Stromal cell of bone marrow (primary cell): ENCODE data around the gene ANKDD1A.

Experiments used
- DNase-seq: peaks from one replicate; pipeline ENCODE4 v3.0.0-alpha.2; 2012; ENCODE audit warnings: low read depth

Gene ANKDD1A

DNA sequence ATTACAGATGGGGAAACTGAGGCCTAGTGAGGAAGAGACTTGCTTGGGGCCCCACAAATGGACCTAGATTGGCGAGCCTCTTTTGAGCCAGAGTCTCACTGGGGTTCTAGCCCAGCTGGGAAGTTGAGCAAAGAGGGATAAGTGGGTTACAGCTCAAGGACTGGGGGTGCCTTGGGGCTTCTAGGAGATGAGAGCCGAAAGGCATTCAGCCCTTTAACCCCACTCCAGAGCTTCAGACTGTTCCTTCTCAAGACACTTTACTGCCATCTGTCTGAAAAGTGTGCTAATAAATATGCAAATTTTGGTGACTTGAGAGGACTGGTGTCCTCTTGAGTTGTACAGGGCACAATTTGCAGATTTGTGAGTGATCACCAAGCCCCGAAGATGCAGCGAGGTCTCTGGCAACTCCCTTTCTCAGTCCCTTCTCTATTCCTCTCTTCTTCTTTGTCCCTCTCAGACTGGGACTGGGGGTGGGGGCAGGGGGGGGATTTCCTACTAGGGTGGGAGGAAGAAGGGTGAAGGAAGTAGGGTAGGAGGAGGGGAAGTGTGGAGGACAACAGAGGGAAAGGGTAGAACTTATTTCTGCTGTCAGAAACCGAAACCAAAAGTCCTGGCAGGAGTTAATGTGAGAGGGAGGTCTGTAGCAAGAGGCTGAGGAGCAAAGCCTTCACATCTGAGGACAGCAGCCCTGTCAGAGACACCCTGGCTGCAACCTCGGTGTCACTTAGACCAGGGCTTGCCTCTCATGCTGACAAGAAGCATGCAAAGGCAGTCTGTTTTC, 16.2 kb upstream of the ANKDD1A start:
- no peak for DNase-seq

- no peak for DNase-seq
These were observed 15.2 kb upstream of the ANKDD1A start for GRCh38 chr15:64896371-64897069.

GRCh38 chr15:64897345-64897985, 14.2 kb upstream of the ANKDD1A start:
- DNase-seq, result peak; percentile 48

DNA sequence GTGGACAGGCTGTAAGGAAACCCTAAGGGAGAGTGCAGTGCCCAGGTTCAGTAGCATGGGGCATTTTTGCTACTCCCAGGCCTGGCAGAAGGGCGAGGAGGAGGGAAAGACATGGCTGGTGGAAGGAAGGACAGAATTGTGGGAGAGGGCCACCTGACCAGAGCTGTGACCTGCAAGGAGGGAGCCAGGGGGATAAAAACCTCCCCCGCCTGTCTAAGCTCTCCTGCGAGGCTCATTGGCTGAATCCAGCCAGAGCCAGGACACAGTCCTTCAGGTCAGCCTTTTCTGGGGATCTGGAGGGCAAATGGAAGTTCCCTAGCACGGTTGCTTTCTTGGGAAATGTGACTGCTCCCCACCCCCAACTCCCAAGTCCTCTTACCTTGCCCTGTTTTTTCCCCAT, 13.3 kb upstream of the ANKDD1A start:
- no peak for DNase-seq

- DNase-seq, result no peak
These were observed 10.6 kb upstream of the ANKDD1A start for GRCh38 chr15:64901141-64901540.

DNA sequence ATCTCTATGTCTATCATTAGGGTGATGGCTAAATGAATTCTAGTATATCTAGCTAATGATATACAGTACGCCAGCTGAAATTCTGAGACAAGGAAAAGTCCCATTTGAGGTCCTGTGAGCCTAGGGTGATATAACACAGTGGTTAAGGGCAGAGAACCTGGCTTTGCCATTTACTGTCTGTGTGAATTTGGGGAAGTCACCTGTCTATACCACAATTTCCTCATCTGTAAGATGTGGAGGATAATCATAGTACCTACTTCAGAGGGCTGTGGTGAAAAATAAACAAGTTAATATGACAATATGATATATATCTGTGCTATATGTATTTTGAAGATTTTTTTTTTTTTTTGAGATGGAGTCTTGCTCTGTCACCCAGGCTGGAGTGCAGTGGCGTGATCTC, 9.8 kb upstream of the ANKDD1A start:
- no peak for DNase-seq

DNA sequence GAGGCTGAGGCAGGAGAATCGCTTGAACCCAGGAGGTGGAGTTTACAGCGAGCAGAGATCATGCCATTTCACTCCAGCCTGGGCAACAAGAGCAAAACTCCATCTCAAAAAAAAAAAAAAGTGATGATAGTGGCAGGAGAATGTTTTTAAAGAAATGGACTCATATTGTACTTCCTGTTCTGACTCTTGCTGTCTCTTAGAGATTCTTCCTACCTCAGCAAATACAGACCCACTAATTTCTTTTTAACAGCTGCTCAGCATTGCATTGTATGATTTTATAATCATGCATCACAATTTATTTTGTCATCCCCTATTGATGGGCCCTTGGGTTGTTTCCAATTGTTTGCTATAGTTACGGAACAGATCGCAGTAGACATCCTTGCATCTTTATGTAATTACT, 8.8 kb upstream of the ANKDD1A start:
- DNase-seq, result no peak

GRCh38 chr15:64903326-64903950, 8.3 kb upstream of the ANKDD1A start:
- no peak for DNase-seq

DNA sequence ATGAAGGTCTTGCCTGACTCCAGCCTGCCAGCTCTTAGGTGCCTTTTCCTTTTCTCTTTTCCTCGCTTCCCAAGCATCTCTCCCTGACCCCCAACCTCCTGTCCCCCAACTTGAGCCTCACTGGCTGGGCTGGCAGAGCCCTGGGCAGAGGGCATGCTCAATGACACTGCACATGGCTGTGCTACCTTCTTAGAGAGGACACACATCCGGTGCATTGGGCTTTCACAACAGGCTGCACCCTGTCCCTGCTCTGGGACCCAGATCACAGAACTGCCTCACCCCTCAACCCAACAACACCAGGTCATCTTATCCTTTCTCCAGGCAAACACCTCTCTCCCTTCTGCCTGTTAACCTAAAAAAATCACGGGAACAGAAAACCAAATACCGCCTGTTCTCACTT, 7.5 kb upstream of the ANKDD1A start:
- no peak for DNase-seq

DNA sequence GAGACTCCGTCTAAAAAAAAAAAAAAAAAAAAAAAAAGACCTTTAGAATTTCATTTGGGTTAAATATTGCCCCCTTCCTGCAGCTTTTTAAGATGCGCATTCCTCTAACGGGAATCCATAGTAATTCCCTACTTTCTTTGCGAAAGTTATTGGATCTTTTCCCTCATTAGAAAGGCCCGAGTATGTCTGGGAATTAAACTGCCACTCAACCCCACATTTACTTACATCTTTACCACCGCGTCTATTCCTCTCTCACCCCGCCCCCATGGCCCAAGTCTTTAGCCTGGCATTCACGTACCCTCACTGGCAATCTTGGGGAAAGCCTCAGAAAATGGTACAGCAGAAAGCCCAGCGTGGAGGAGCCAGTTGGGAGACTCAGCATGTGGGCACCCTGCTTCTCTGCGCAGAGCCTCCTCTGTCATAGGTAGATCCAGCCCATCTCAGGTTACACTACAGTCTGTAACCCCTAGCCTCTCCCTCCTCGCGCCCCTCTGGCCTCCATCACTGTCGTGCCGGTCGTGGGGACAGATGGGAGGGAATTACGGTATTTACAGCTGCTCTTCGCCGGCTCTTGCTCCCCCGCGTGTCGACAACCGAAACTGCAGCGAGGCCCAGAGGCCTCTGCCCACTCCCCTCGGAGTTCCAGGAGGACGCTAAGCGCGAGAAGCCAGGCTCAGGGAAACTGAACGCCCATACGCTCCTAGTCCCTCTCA, 6.4 kb upstream of the ANKDD1A start:
- peak; percentile 33 for DNase-seq

- no peak for DNase-seq
These were observed 5.8 kb upstream of the ANKDD1A start for GRCh38 chr15:64905941-64906340.

GRCh38 chr15:64906402-64906801, 5.3 kb upstream of the ANKDD1A start:
- DNase-seq, result no peak

DNA sequence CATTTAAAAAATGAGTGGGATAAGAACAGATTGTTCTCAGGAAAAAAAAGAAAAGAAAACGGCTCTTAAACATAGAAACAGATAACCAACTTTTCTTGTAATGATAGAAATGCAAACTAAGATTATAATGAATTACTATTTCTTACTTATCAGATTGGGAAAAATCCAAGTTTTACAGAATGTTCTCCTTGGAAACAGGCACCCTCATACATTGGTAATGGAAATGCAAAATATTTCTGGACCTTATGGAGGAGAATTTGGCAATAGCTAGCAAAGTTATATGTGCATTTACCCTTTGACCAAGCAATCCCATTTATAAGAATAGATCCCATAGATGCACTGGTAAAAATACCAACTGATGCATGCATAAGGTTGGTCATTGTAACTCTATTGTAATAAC, 3.7 kb upstream of the ANKDD1A start:
- no peak for DNase-seq

DNA sequence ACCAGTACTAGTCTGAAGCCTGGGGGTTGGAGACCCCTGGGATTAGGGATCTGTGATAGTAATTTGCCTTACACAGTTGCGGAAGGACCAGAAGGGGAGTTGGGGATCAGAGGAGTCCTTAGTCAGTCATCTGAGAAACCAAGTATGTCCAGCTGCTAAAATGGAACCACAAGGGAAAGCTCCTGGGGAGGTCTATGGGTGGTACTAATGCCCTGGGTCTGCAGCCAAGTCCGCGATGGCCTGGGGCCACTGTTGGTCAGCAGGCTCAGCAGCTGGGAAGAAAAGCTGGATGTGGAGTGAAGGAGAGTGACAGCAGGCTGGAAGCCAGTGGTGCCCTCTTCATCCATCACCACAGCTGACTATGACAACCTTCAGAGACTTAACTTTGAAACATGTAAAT, 2.2 kb upstream of the ANKDD1A start:
- DNase-seq, result no peak

GRCh38 chr15:64912379-64913325, 950 bp downstream of the ANKDD1A start:
- no peak for DNase-seq

- DNase-seq, result no peak
These were observed 4.0 kb downstream of the ANKDD1A start for GRCh38 chr15:64915518-64916227.

DNA sequence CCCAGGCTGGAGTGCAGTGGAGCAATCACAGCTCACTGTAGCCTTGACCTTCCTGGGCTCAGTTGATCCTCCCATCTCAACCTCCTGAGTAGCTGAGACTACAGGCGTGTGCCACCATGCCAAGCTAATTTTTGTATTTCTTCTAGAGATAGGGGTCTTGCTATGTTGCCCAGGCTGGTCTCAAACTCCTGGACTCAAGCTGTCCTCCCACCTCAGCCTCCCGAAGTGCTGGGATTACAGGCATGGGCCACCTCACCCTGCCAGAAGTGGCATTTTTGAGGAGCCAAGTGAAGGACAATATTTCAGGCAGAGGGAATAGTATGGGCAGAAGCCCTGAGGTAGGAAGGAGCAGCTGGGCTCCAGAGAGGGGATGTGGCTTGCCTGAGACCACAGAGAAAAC, 4.7 kb downstream of the ANKDD1A start:
- DNase-seq, result no peak

DNA sequence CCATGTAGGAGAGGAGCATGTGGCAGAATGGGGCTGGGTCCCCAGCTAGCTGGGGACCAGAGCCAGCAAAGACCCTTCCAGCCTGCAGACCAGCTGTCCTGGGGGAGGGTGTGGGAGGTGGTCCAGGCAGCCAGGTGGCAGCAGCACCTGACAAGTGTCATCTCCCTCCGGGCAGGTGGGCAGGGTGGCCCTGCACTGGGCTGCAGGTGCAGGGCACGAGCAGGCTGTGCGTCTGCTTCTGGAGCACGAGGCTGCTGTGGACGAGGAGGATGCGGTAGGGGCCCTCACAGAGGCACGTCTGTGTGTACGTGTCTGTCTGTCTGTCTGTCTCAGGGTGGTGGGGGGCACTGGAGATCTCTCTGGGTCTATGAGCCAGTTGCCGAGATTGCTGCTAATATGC, 5.5 kb downstream of the ANKDD1A start:
- DNase-seq, result no peak

DNA sequence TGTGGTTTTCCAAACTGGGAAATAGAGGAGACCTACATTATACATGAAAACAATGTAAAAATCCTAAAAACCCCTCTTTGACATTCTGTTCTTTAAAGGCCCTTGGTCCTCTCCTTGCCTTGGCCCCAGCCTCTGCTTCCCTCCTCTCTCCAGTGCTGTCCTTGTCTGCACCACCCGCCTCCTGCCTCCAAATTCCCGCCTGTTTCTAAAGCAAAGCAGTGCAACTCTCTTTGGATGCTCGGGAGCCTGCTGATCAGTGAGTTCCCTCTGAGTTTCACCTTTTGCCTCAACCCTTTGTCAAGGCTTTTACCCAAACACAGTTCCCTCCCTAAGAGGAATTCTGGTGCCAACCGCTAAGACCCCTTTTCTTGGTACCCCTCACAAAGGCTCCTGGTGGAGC, 8.0 kb downstream of the ANKDD1A start:
- no peak for DNase-seq

DNA sequence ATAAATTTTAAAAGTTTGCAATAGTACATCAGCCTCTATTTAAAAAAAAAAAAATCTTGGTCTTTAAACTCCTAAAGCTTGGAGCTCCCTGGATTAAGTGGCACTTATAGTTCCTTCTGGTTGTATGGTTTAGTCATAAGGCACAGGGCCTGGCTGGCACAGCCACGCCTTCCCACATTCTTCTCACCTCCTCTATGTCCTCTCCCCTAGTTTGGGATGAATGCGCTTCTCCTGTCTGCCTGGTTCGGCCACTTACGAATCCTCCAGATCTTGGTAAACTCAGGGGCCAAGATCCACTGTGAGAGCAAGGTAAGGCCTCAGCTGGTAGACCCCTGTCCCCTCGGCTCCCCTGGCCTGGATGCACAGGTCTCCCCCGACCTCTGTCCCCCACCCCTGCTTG, 10.0 kb downstream of the ANKDD1A start:
- DNase-seq, result no peak
